B cell (primary cell): ENCODE measurements around the gene CCDC93.

Experiments used
- CTCF ChIP-seq: fragments of 200-600 bp; IDR thresholded peaks from one replicate; pipeline ENCODE4 v1.8.0; 2022; ENCODE audit warnings: antibody characterized with exemption, mild to moderate bottlenecking
- EZH2 ChIP-seq: IDR thresholded peaks from 2 replicates; pipeline ENCODE4 v1.6.1; 2012; ENCODE audit warnings: borderline replicate concordance, low read depth, mild to moderate bottlenecking, moderate library complexity, low read length; ENCODE audit not compliant: insufficient read depth, poor library complexity, severe bottlenecking

GRCh38 chr2:117953231-117953630 is 60.6 kb downstream of the CCDC93 start:
- TF ChIP-seq CTCF, result no peak
- TF ChIP-seq EZH2, result no peak
